ENCODE data around the gene ASTN2. TPM values are rescaled to one million over a fixed set of nuclear protein-coding genes. Genes with fewer than 3 reads are reported as not detected.

The ASTN2 gene
- 2.8 and 3.1 TPM in 2 replicates for total RNA-seq

GRCh38 chr9:117414906-117415331 is at the start of gene ASTN2:
Gene ASTN2 (minus strand): TSS chr9:117415057. CDS start chr9:117414938, 119 bp downstream.
- Mint-ChIP-seq H3K4me1 (no peaks in the 10 kb centered on the region), H3K4me3 (no peak within 1 kb of the TSS), H3K9me3 (no peaks in the 10 kb centered on the region), H3K27me3 (peaks cover 30% of the 10 kb centered on the region), H3K36me3 (ENCODE audit: low read depth) (no peaks in the 10 kb centered on the region), H3K27ac (no peak within 1 kb of the TSS)
- intact Hi-C loops (cut with micrococcal nuclease): no loop called here
- DNase-seq: no peak

- H3K27me3 Mint-ChIP-seq: no peaks in the 10 kb centered on the region
- no peaks in the 10 kb centered on the region for H3K4me1 Mint-ChIP-seq
- no peaks in the 10 kb centered on the region for H3K9me3 Mint-ChIP-seq
- H3K4me3 Mint-ChIP-seq: no peak overlapping the region
- H3K27ac Mint-ChIP-seq: no peak overlapping the region
- intact Hi-C loops (cut with micrococcal nuclease): no loop called here
- no peaks in the 10 kb centered on the region for H3K36me3 Mint-ChIP-seq (ENCODE audit: low read depth)
- DNase-seq: no peak
Measured at GRCh38 chr9:117462861-117463260, 48.0 kb upstream of the ASTN2 start.

GRCh38 chr9:117461386-117461785 is 46.5 kb upstream of the ASTN2 start:
- intact Hi-C loops (cut with micrococcal nuclease): no loop called here

GRCh38 chr9:117460743-117461142 is 45.9 kb upstream of the ASTN2 start:
- Mint-ChIP-seq H3K27me3 (no peaks in the 10 kb centered on the region), H3K27ac (no peak overlapping the region), H3K9me3 (no peaks in the 10 kb centered on the region)

More at GRCh38 chr9:117461386-117461785, 46.5 kb upstream of the ASTN2 start:
- Mint-ChIP-seq H3K9me3 (no peaks in the 10 kb centered on the region), H3K36me3 (ENCODE audit: low read depth) (no peaks in the 10 kb centered on the region), H3K27me3 (no peaks in the 10 kb centered on the region), H3K27ac (no peak overlapping the region), H3K4me3 (no peak overlapping the region), H3K4me1 (no peaks in the 10 kb centered on the region)
- no peak for DNase-seq

GRCh38 chr9:117459913-117460312 is 45.1 kb upstream of the ASTN2 start:
- no peak overlapping the region for H3K4me3 Mint-ChIP-seq
- no peaks in the 10 kb centered on the region for H3K9me3 Mint-ChIP-seq
- no peaks in the 10 kb centered on the region for H3K4me1 Mint-ChIP-seq
- DNase-seq: no peak
- no peaks in the 10 kb centered on the region for H3K27me3 Mint-ChIP-seq
- no peak overlapping the region for H3K27ac Mint-ChIP-seq
- intact Hi-C loops (cut with micrococcal nuclease): no loop called here
- H3K36me3 Mint-ChIP-seq (ENCODE audit: low read depth): no peaks in the 10 kb centered on the region

More at GRCh38 chr9:117460743-117461142, 45.9 kb upstream of the ASTN2 start:
- H3K4me1 Mint-ChIP-seq: no peaks in the 10 kb centered on the region
- H3K36me3 Mint-ChIP-seq (ENCODE audit: low read depth): no peaks in the 10 kb centered on the region
- no peak for DNase-seq
- no peak overlapping the region for H3K4me3 Mint-ChIP-seq
- intact Hi-C loops (cut with micrococcal nuclease): no loop called here

DNA sequence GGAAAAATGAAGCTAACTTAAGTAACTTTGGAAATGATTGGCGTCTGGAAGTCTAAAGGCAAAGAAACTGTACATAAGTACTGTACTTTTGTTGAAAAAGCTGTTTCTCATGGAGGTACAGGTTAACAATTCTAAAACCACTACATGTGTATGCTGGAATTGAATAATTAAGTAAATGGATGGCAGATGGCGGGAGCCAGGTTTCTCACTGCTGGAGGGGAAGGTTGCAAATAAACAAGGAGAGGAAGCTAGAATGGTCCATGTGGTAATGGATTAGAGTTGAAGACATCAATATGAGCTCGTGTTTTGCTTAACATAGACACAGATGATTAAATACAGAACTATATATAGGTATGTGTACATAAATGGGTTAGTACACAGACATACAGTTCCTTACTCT is 43.2 kb upstream of the ASTN2 start:
- intact Hi-C loops (cut with micrococcal nuclease): no loop called here
- Mint-ChIP-seq H3K4me1 (no peaks in the 10 kb centered on the region), H3K27ac (no peak overlapping the region), H3K27me3 (no peaks in the 10 kb centered on the region), H3K9me3 (no peaks in the 10 kb centered on the region), H3K36me3 (ENCODE audit: low read depth) (no peaks in the 10 kb centered on the region), H3K4me3 (no peak overlapping the region)
- no peak for DNase-seq

- no peak for DNase-seq
- intact Hi-C loops (cut with micrococcal nuclease): no loop called here
- no peaks in the 10 kb centered on the region for H3K36me3 Mint-ChIP-seq (ENCODE audit: low read depth)
- no peaks in the 10 kb centered on the region for H3K4me1 Mint-ChIP-seq
- no peak overlapping the region for H3K4me3 Mint-ChIP-seq
- no peaks in the 10 kb centered on the region for H3K9me3 Mint-ChIP-seq
- no peaks in the 10 kb centered on the region for H3K27me3 Mint-ChIP-seq
- no peak overlapping the region for H3K27ac Mint-ChIP-seq
Measured at GRCh38 chr9:117454711-117455110, 39.9 kb upstream of the ASTN2 start.

DNA sequence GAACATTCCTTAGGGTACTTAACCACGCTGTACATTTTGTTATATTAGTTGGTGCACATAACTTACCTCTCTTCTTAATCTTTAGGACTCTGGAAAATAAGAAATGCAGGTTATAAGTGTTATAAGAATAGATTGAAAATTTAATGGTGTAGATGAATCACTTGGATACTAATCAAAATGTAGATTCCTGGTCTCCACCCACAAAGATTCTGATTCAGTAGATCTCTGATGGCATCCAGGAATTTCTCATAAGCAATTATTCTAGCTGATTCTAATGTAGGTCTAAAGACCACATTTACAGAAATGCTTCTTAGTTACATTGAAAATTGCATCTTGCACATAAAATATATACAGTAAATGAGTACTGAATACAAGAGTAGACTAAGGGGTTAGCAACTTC is 38.9 kb upstream of the ASTN2 start:
- H3K4me3 Mint-ChIP-seq: no peak overlapping the region
- H3K27me3 Mint-ChIP-seq: no peaks in the 10 kb centered on the region
- no peaks in the 10 kb centered on the region for H3K36me3 Mint-ChIP-seq (ENCODE audit: low read depth)
- DNase-seq: no peak
- H3K4me1 Mint-ChIP-seq: no peaks in the 10 kb centered on the region
- H3K9me3 Mint-ChIP-seq: no peaks in the 10 kb centered on the region
- intact Hi-C loops (cut with micrococcal nuclease): no loop called here
- H3K27ac Mint-ChIP-seq: no peak overlapping the region

- no peak for DNase-seq
- no peaks in the 10 kb centered on the region for H3K27me3 Mint-ChIP-seq
- no peak overlapping the region for H3K4me3 Mint-ChIP-seq
- intact Hi-C loops (cut with micrococcal nuclease): no loop called here
- H3K4me1 Mint-ChIP-seq: no peaks in the 10 kb centered on the region
- H3K36me3 Mint-ChIP-seq (ENCODE audit: low read depth): no peaks in the 10 kb centered on the region
- no peaks in the 10 kb centered on the region for H3K9me3 Mint-ChIP-seq
- H3K27ac Mint-ChIP-seq: no peak overlapping the region
Measured at GRCh38 chr9:117451311-117451710, 36.5 kb upstream of the ASTN2 start.

- H3K4me3 Mint-ChIP-seq: no peak overlapping the region
- no peaks in the 10 kb centered on the region for H3K27me3 Mint-ChIP-seq
- DNase-seq: no peak
- H3K4me1 Mint-ChIP-seq: no peaks in the 10 kb centered on the region
- intact Hi-C loops (cut with micrococcal nuclease): no loop called here
- no peak overlapping the region for H3K27ac Mint-ChIP-seq
- no peaks in the 10 kb centered on the region for H3K36me3 Mint-ChIP-seq (ENCODE audit: low read depth)
- H3K9me3 Mint-ChIP-seq: no peaks in the 10 kb centered on the region
Measured at GRCh38 chr9:117448066-117448465, 33.2 kb upstream of the ASTN2 start.

DNA sequence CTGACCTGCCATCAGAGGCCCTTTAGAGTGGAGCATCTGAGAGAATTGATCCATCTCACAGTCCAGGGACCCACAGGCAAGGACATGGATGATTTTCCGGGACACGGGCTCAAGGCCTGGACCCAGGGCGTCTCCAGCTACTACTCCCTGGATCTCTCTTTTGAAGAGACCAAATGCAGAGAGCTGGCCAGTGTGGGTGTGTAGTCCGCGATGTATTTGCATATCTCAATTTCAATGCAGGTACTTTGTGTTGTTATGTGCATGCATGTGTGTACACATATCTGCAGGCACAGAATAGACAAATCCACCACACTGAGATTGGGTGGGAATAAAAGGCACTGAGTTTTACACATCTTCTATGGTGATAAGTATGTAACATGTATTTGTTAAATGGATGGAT is 30.8 kb upstream of the ASTN2 start:
- intact Hi-C loops (cut with micrococcal nuclease): no loop called here
- no peak for DNase-seq
- Mint-ChIP-seq H3K9me3 (no peaks in the 10 kb centered on the region), H3K4me3 (no peak overlapping the region), H3K4me1 (no peaks in the 10 kb centered on the region), H3K27ac (no peak overlapping the region), H3K27me3 (no peaks in the 10 kb centered on the region), H3K36me3 (ENCODE audit: low read depth) (no peaks in the 10 kb centered on the region)

- intact Hi-C loops (cut with micrococcal nuclease): no loop called here
- no peak overlapping the region for H3K27ac Mint-ChIP-seq
Measured at GRCh38 chr9:117444501-117444900, 29.6 kb upstream of the ASTN2 start.

GRCh38 chr9:117437283-117437682 is 22.4 kb upstream of the ASTN2 start:
- H3K27me3 Mint-ChIP-seq: no peaks in the 10 kb centered on the region
- intact Hi-C loops (cut with micrococcal nuclease): no loop called here
- H3K27ac Mint-ChIP-seq: no peak overlapping the region
- no peak overlapping the region for H3K4me3 Mint-ChIP-seq
- H3K36me3 Mint-ChIP-seq (ENCODE audit: low read depth): no peaks in the 10 kb centered on the region
- H3K4me1 Mint-ChIP-seq: no peaks in the 10 kb centered on the region
- no peaks in the 10 kb centered on the region for H3K9me3 Mint-ChIP-seq
- no peak for DNase-seq

More at GRCh38 chr9:117444501-117444900, 29.6 kb upstream of the ASTN2 start:
- Mint-ChIP-seq H3K9me3 (no peaks in the 10 kb centered on the region), H3K36me3 (ENCODE audit: low read depth) (no peaks in the 10 kb centered on the region), H3K4me3 (no peak overlapping the region), H3K4me1 (no peaks in the 10 kb centered on the region), H3K27me3 (no peaks in the 10 kb centered on the region)
- no peak for DNase-seq

DNA sequence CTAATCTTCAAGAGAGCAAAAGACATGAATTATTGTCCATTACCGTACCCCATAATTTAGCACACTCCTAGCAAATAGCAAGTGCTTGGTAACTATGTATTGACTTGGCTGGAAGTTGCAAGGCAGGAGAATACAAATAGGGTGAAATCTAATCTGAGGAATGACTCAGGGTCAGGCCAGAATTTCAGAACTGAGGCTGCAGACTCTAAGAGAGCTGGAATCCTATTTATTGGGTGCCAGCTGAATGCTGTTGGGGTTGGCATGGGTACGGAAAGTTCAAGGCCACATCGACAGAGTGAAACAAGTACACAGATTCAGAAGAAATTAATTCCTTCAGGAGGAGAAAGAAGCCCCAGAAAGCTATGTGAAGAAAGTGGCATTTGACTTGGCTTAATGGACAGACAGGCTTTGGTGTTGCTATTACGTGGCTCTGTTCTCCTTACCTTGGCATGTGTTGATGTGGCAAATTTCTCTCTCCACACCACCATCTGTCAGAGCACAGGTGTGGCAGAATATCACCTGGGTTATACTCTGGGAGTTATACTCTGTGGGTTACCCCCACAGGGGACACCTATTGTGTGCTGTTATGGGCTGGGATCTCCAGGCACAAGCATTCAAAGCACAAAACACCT is 20.9 kb upstream of the ASTN2 start:
- Mint-ChIP-seq H3K4me3 (no peak overlapping the region), H3K27ac (no peak overlapping the region), H3K36me3 (ENCODE audit: low read depth) (no peaks in the 10 kb centered on the region), H3K4me1 (no peaks in the 10 kb centered on the region), H3K9me3 (no peaks in the 10 kb centered on the region), H3K27me3 (no peaks in the 10 kb centered on the region)
- no peak for DNase-seq
- intact Hi-C loops (cut with micrococcal nuclease): no loop called here

GRCh38 chr9:117434566-117434965 is 19.7 kb upstream of the ASTN2 start:
- intact Hi-C loops (cut with micrococcal nuclease): no loop called here
- no peaks in the 10 kb centered on the region for H3K27me3 Mint-ChIP-seq
- H3K4me1 Mint-ChIP-seq: no peaks in the 10 kb centered on the region
- no peak overlapping the region for H3K27ac Mint-ChIP-seq
- H3K9me3 Mint-ChIP-seq: no peaks in the 10 kb centered on the region
- H3K36me3 Mint-ChIP-seq (ENCODE audit: low read depth): no peaks in the 10 kb centered on the region
- DNase-seq: no peak
- no peak overlapping the region for H3K4me3 Mint-ChIP-seq
